ENCODE data around the gene KBTBD12.

Gene KBTBD12

GRCh38 chr3:128014548-128014947 is 99.5 kb downstream of the KBTBD12 start:
- Histone ChIP-seq H4K20me1 (ENCODE audit: insufficient read depth, low read length) (no peaks in the 10 kb centered on the region), H3K4me3 (ENCODE audit: low read depth in 1 of 2, low read length in 2 of 2) (no peak overlapping the region), H3K27me3 (ENCODE audit: insufficient read depth, low read length, poor library complexity) (no peaks in the 10 kb centered on the region), H3K4me2 (ENCODE audit: insufficient read depth, low read length) (no peak overlapping the region), H3K27ac (ENCODE audit: low read length) (no peak overlapping the region), H3K36me3 (ENCODE audit: insufficient read depth, low read length) (no peaks in the 10 kb centered on the region), H3K4me1 (ENCODE audit: insufficient read depth, low read length) (no peaks in the 10 kb centered on the region), H3K9me3 (ENCODE audit: insufficient read depth, low read length, severe bottlenecking) (peaks cover 7% of the 10 kb centered on the region), H2AFZ (ENCODE audit: low read depth, low read length) (no peak overlapping the region), H3K79me2 (ENCODE audit: insufficient read depth, low read length) (no peaks in the 10 kb centered on the region), H3K9ac (ENCODE audit: low read depth, low read length) (no peak overlapping the region)
- DNase-seq: no peak
- ATAC-seq (ENCODE audit: insufficient read depth, low read depth): no peak
- TF ChIP-seq CTCF (IDR thresholded peaks at IDR 0.05; ENCODE audit: borderline replicate concordance, extremely low read depth, low read length, poor library complexity, severe bottlenecking) (no peak), EZH2 (IDR thresholded peaks at IDR 0.05; ENCODE audit: borderline replicate concordance, low read depth, low read length, severe bottlenecking) (no peak)

- DNase-seq (no peak), ATAC-seq (ENCODE audit: insufficient read depth, low read depth) (no peak)
- no peak overlapping the region for H3K4me2 ChIP-seq (ENCODE audit: insufficient read depth, low read length)
- H3K36me3 ChIP-seq (ENCODE audit: insufficient read depth, low read length): no peaks in the 10 kb centered on the region
- no peak for TF ChIP-seq CTCF (IDR thresholded peaks at IDR 0.05; ENCODE audit: borderline replicate concordance, extremely low read depth, low read length, poor library complexity, severe bottlenecking)
- no peak for TF ChIP-seq EZH2 (IDR thresholded peaks at IDR 0.05; ENCODE audit: borderline replicate concordance, low read depth, low read length, severe bottlenecking)
- H3K4me3 ChIP-seq (ENCODE audit: low read depth in 1 of 2, low read length in 2 of 2): no peak overlapping the region
- H3K27ac ChIP-seq (ENCODE audit: low read length): no peak overlapping the region
- no peaks in the 10 kb centered on the region for H4K20me1 ChIP-seq (ENCODE audit: insufficient read depth, low read length)
- no peaks in the 10 kb centered on the region for H3K79me2 ChIP-seq (ENCODE audit: insufficient read depth, low read length)
- no peak overlapping the region for H2AFZ ChIP-seq (ENCODE audit: low read depth, low read length)
- H3K9me3 ChIP-seq (ENCODE audit: insufficient read depth, low read length, severe bottlenecking): peaks cover 7% of the 10 kb centered on the region
- H3K27me3 ChIP-seq (ENCODE audit: insufficient read depth, low read length, poor library complexity): no peaks in the 10 kb centered on the region
- H3K9ac ChIP-seq (ENCODE audit: low read depth, low read length): no peak overlapping the region
- H3K4me1 ChIP-seq (ENCODE audit: insufficient read depth, low read length): no peaks in the 10 kb centered on the region
Observed at GRCh38 chr3:128016502-128016901, 101.5 kb downstream of the KBTBD12 start.

- no peaks in the 10 kb centered on the region for H4K20me1 ChIP-seq (ENCODE audit: insufficient read depth, low read length)
- H3K9ac ChIP-seq (ENCODE audit: low read depth, low read length): no peak overlapping the region
- no peak for TF ChIP-seq CTCF (IDR thresholded peaks at IDR 0.05; ENCODE audit: borderline replicate concordance, extremely low read depth, low read length, poor library complexity, severe bottlenecking)
- TF ChIP-seq EZH2 (IDR thresholded peaks at IDR 0.05; ENCODE audit: borderline replicate concordance, low read depth, low read length, severe bottlenecking): no peak
- no peaks in the 10 kb centered on the region for H3K79me2 ChIP-seq (ENCODE audit: insufficient read depth, low read length)
- H3K4me2 ChIP-seq (ENCODE audit: insufficient read depth, low read length): no peak overlapping the region
- no peaks in the 10 kb centered on the region for H3K36me3 ChIP-seq (ENCODE audit: insufficient read depth, low read length)
- DNase-seq: no peak
- no peak overlapping the region for H3K27ac ChIP-seq (ENCODE audit: low read length)
- no peaks in the 10 kb centered on the region for H3K4me1 ChIP-seq (ENCODE audit: insufficient read depth, low read length)
- peaks cover 7% of the 10 kb centered on the region for H3K9me3 ChIP-seq (ENCODE audit: insufficient read depth, low read length, severe bottlenecking)
- no peak overlapping the region for H2AFZ ChIP-seq (ENCODE audit: low read depth, low read length)
- H3K27me3 ChIP-seq (ENCODE audit: insufficient read depth, low read length, poor library complexity): peaks cover 10% of the 10 kb centered on the region
- no peak for ATAC-seq (ENCODE audit: insufficient read depth, low read depth)
- H3K4me3 ChIP-seq (ENCODE audit: low read depth in 1 of 2, low read length in 2 of 2): no peak overlapping the region
Observed at GRCh38 chr3:128021768-128022372, 106.8 kb downstream of the KBTBD12 start.

Data from DND-41 (cell line).